ENCODE results near the gene AADAC.

DNA sequence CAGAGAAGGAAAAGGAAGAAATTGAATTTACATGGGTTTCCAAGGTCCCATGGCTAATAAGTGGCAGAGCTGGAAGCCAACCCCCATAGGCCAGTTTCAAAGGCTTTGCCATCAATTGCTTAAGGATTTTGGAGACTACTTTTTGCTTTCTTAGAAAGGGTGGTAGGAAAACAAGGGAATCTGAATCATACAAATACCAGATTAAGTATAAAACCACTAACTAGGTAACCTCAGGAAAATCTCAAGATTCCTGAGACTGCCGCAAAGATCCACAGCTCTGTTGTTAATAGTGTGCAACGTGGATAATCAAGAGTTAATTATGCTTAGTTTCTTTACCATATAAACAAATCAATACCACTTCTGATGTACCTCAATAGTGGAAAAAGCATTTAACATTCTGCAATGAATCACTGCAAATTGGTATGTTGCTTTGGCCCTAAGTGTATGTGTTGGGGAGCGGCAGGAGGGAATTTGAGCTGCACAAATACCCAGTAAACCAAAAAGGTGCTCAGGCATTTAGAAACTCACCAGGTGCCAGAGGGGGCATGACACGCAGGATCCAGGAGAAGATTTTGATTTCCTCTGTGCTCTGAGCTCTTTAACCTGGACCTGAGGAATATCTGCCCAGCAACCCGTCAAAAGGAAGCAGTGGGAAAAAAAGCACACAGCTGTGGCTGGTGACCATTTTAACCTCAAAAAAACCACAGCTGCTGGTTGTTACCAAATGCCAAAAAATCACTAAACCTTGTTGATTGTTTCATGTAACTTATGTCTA lies 22.0 kb downstream of the AADAC start:
- TF ChIP-seq, protein P1, sequence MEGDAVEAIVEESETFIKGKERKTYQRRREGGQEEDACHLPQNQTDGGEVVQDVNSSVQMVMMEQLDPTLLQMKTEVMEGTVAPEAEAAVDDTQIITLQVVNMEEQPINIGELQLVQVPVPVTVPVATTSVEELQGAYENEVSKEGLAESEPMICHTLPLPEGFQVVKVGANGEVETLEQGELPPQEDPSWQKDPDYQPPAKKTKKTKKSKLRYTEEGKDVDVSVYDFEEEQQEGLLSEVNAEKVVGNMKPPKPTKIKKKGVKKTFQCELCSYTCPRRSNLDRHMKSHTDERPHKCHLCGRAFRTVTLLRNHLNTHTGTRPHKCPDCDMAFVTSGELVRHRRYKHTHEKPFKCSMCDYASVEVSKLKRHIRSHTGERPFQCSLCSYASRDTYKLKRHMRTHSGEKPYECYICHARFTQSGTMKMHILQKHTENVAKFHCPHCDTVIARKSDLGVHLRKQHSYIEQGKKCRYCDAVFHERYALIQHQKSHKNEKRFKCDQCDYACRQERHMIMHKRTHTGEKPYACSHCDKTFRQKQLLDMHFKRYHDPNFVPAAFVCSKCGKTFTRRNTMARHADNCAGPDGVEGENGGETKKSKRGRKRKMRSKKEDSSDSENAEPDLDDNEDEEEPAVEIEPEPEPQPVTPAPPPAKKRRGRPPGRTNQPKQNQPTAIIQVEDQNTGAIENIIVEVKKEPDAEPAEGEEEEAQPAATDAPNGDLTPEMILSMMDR (IDR thresholded peaks at IDR 0.05): no peak
- TF ChIP-seq POLR2A (IDR thresholded peaks at IDR 0.05): no peak
